GDM1 (cell line): Measurements from ENCODE around the gene NR2F2.

Experiments
- DNase-seq: peaks from one replicate; lab custom pipeline; 2025; lab: John Stamatoyannopoulos, UW

Gene NR2F2

GRCh38 chr15:96342406-96343112 lies 12.1 kb downstream of the NR2F2 start:
- no peak for DNase-seq

DNA sequence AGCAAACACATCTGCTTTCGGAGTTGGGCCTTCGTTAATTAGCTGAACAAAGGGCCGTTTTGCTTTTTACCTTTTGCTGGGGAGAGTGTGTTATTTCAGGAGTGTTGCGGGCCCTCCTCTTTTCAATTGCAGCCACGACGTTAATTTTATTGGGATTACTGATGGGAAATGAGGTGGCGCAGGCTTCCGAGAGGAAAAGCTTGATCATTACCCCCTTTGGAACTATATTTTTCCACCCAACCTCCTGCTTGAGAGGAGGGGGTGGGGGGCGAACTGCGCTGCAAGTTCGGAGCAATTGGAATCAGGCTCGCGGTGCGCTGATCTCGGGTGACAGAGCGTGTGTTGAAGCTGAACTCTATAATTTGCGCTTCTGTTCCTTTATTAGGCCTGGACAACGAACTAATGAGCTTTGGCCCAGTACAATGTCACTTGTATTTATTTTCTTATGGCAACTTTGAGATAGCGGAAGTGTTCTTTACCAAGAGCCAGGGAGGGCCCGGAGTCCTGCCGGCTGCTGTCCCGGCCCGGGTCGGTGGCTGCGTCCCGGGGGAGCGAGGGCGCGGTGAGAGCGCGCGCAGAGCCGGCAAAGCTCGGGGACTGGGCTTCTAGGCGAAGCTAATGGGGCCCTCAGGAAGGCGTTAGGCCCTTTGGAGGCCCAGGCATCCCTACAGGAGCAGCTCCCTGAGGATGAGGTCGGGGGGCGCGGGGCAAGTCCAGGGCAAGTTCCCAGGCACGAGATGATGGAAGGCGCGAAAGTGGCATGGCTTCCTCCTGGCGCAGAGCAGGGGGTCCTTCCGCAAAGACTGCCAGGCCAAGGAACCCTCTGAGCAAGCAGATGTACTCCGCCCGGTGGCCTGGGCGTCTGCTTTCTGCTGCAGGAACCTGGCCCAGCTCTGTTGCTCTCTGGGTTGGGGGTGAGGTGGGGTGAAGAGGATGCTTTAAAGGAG lies 12.9 kb downstream of the NR2F2 start:
- no peak for DNase-seq

DNA sequence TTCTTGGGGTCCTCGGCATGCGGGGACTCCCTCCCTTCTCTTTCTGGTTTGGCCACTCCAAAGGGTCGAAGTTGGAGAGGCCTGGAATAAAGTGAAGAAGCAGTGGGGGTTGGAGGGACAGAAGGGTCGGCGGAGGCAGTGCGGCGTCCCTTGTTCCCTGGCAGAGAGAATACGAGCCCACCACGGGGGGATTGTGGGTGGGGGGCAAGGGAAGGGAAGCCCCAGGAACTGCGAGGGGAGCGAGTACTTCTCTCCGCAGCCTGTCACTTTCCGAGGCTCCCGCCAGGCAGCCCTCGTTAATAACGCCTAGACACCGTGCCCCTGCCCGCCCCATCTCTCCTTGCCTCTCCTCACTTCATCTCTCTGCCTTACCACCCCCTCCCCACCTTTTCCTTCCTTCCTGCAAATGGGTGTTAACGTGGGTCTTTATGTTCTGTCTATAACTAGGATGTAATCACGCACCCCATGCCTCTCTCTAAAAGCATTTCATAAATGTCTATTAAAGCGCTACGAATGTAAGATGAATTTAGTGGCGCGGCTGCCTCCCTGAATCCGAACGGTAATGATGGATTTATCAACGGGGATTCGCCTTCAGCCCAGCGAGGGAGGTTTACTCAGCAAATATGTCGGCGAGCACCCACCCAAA lies 13.7 kb downstream of the NR2F2 start:
- DNase-seq, result no peak

- DNase-seq, result no peak
Measured at GRCh38 chr15:96344706-96345559, 14.4 kb downstream of the NR2F2 start.

- DNase-seq, result no peak
Measured at GRCh38 chr15:96345560-96346399, 15.3 kb downstream of the NR2F2 start.

DNA sequence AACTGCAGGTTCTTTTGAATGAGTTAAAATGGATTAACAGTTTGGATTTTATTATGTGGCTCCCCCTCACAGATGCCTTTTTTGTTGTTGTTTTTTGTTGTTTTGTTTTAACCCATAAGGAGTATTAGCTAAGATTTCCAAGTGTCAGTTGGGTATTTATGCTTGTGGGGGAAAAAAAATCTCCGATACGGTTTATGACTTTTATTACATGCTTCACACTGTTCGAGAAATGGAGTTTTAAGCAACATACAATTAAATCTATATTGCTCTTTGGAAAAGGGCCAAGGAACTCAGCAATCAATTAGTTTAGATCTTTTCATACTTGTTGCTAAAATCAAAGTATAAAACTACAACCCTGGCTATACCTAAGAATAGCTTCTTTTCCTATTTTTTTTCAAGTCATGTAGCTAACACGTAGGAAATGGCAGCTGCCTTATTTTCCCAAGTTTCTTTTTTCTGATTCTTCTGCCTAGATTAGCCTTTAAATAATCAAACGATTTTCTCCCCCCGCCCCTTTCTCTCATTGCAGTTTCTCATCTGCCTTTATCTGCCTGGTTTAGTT lies 16.0 kb downstream of the NR2F2 start:
- DNase-seq, result no peak

DNA sequence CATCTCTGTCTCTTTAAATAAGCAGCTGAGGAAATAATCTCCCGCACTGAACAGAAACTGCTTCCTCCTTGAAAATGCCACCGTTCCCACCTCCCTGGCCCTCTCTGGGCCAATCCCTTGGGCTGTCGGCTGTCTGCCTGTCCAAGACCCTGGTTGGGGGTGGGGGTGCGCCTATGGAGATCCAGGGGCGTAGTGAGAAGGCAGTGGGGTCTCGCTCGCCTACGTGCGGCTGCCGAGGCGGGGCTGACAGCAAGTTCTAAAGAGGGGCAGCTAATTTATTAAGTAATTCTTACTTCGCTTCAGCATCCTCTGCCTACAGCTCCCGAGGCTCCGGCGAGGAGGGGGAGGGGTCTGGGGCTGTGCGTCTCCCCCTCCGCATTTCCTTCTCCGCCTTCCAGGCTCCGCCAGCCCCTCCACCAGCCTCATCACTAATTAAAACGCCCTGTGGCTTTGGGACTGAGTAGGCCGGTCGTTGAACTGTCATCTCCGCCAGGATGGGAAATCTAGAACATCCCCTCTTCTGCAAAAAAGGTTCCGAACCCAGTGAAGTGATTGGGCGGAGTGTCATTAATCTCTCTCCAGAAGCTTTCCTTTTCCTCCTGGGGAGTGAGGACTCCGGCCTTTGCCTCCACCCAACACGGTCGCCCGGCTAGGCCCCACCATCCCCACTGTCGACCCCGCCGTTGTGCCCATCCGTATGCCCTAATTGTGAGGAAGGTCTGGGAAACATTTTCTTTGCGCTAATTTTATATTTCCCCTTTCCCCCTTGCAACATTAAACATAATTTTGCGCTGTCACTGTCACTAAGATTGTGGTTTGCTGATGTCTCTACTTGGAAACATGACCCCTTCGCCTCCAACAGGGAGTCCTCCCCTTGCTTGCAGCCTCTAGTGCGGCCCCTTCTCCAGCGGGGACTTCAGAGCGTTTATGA lies 16.9 kb downstream of the NR2F2 start:
- DNase-seq, result no peak

- DNase-seq, result no peak
Measured at GRCh38 chr15:96348112-96349027, 17.9 kb downstream of the NR2F2 start.

DNA sequence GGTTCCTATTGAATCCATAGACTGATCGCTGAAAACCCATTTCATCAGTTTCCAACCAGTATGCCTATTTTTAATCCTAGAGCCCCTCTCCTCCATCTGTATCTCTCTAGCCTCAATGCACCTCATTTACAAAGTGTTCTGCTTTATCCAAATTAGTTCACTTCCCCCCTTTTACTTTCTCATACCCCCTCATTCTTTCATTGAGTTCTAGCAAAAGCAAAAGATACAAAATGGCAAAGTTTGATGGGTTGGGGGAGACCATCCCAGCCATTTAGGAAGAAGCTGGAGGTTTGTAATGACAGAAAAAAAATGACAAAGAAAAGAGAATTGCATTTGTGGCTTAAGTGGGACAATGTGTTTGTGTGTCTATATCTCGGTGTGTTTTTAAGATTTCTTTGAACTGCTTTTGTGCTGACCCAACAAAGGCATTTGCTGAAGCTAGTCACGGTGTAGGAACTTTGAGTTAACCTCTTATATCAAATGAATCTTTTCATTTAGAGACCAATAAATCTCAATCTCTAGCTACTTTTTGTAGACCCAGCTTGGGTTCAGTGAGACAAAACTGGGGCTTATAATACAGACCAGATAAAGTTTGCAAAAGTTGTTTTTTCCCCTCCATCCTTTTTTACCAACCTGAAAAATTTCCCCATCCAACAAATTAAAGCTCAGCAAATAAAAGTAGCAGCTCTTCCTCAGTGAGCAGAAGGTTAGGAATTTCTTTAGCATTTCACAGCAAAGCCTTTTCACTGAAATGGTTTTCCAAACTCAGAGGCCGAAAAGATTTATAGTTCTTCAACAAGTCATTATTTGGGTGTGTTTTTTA lies 18.7 kb downstream of the NR2F2 start:
- no peak for DNase-seq

GRCh38 chr15:96349857-96350720 lies 19.6 kb downstream of the NR2F2 start:
- no peak for DNase-seq

- no peak for DNase-seq
Measured at GRCh38 chr15:96350934-96351724, 20.6 kb downstream of the NR2F2 start.

DNA sequence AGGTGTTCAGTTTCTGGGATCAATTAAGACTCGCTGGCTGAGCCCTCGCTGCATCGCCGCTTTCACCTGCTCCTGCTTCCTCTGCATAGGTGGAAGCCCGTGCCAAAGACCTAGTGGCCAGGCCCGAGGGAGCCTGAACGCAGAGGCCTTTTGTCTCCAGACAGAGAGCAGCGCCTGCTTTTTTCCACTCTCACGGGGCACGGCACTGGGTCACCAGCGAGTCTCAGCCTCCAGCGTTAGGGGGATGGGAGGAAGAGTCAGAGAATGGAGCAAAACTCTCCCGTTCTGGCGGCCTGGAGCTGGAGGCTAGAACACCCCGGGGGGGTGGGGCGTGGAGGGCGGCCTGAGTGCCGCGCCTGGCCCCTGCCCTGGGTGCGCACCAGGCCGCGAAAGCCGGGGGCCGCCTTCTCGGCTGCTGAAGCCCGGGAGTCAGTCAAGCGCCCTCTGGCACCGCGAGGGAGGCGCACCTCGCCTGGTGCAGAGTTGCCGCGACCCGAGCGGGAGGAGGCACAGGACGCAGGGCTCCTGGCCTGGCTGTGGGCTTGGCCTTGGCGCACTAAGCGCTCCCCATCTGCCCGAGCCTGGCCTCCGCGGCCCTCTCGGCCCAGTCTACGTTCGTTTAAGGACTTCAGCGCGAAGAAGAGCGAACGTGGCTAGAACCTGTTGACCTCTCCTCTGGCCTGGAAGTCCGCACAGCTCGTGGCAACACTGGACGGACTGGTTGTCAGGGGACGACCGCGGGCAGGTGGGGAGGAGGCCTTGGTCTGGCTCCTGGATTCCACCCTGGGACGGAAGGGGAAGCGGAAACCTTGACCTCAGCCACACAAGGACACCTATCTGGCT lies 21.5 kb downstream of the NR2F2 start:
- no peak for DNase-seq

GRCh38 chr15:96352604-96353405 lies 22.3 kb downstream of the NR2F2 start:
- DNase-seq, result no peak

DNA sequence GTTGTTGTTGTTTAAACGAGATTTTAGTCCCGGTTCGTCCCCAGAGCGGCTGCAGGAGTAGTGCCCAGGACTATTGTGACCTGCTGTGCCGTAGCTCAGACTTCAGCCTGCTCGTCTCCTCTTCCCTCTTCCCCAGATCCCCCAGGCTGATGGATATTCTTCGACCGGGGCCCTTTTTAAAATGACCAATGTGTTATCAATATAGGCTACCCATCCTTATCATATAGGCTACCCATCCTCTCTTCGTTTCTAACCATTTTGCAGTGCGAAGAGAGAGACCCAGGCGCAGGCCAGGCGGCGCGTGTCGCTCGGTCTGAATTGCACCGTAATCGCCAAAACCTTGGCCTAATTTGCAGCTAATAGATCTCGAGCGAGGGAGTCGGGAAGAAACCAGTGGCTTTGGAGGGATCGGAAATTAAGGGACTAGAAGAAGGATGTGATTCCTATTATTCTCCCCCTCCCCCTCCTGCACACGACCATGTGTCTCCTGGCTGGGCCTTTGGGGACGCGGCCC lies 23.0 kb downstream of the NR2F2 start:
- no peak for DNase-seq
